PC-9 (cell line): ENCODE data around the gene ZNF335. TPM values are rescaled to one million over a fixed set of nuclear protein-coding genes. Genes with fewer than 3 reads are reported as not detected.
A peak's percentile ranks its signal among the peaks of the same experiment; 100 is the strongest.
"Not testable (repeated sequence)": the region's sequence is repeated elsewhere in the genome, so short reads cannot be mapped to it uniquely, and the experiment has no call there.

Source experiments
- BruUV-seq: library from RNA; stranded (reverse); fragments of 400-500 nt; replicated peaks from 2 replicates; lab custom pipeline; 2021; lab: Mats Ljungman, UMichigan
- CTCF ChIA-PET: fragments of 300-600 bp; sonication (Branson Sonifier 250); formaldehyde crosslinking; loops from one replicate; lab custom pipeline; 2022; ENCODE audit warnings: antibody characterized with exemption; lab: Charles Lee
- POLR2A ChIA-PET: fragments of 300-600 bp; sonication (Branson Sonifier 250); formaldehyde crosslinking; loops from one replicate; lab custom pipeline; 2022; ENCODE audit warnings: antibody characterized with exemption; ENCODE audit not compliant: unreplicated experiment; lab: Charles Lee
- DNase-seq, 2 experiments: peaks; one replicate each; pipeline versions ENCODE4 v3.0.0 to v3.0.0-alpha.2; 2015 to 2022; ENCODE audit warnings: mixed read lengths in 1 of 2
- H2AFZ ChIP-seq: fragments of 200-600 bp; sonication (generic); 2 replicates; pipeline ENCODE4 v1.8.1; 2017; ENCODE audit warnings: antibody characterized with exemption
- H3F3A ChIP-seq: fragments of 200-600 bp; sonication (generic); 2 replicates; pipeline ENCODE4 v1.8.1; 2017; ENCODE audit warnings: antibody characterized with exemption, mild to moderate bottlenecking, low read depth; ENCODE audit not compliant: insufficient read depth
- H3K27ac ChIP-seq: fragments of 200-600 bp; sonication (generic); 2 replicates; pipeline ENCODE4 v1.6.1; 2016; ENCODE audit warnings: mixed run types
- H3K27me3 ChIP-seq: fragments of 200-600 bp; sonication (generic); 2 replicates; pipeline ENCODE4 v1.6.1; 2016; ENCODE audit warnings: low read depth, mixed run types; ENCODE audit not compliant: insufficient read depth
- H3K36me3 ChIP-seq: fragments of 200-600 bp; sonication (generic); 2 replicates; pipeline ENCODE4 v1.6.1; 2016; ENCODE audit warnings: low read depth, mixed run types
- H3K4me1 ChIP-seq: fragments of 200-600 bp; sonication (generic); replicated peaks from 2 replicates; pipeline ENCODE4 v1.6.1; 2016; ENCODE audit warnings: mixed run types; ENCODE audit not compliant: insufficient read depth
- H3K4me2 ChIP-seq: fragments of 200-600 bp; sonication (generic); 2 replicates; pipeline ENCODE4 v1.6.1; 2017; ENCODE audit warnings: mixed run types
- H3K4me3 ChIP-seq: fragments of 200-600 bp; sonication (generic); 2 replicates; pipeline ENCODE4 v1.6.1; 2016; ENCODE audit warnings: mixed run types
- H3K79me2 ChIP-seq: fragments of 200-600 bp; sonication (generic); 2 replicates; pipeline ENCODE4 v1.6.1; 2017; ENCODE audit warnings: low read depth, mixed run types
- H3K9me2 ChIP-seq: fragments of 200-600 bp; sonication (generic); 2 replicates; pipeline ENCODE4 v1.8.1; 2017; ENCODE audit warnings: mild to moderate bottlenecking; ENCODE audit not compliant: insufficient read depth
- H3K9me3 ChIP-seq: fragments of 200-600 bp; sonication (generic); 2 replicates; pipeline ENCODE4 v1.8.1; 2016; ENCODE audit warnings: low read depth; ENCODE audit not compliant: insufficient read depth
- H4K20me1 ChIP-seq: fragments of 200-600 bp; sonication (generic); 2 replicates; pipeline ENCODE4 v1.8.1; 2017; ENCODE audit not compliant: insufficient read depth
- EZH2 ChIP-seq: fragments of 200-600 bp; sonication (generic); IDR thresholded peaks from 2 replicates; pipeline ENCODE4 v1.8.0; 2017; ENCODE audit warnings: antibody characterized with exemption, low read depth
- intact Hi-C: fragments of 100-400 bp; cut with micrococcal nuclease; formaldehyde crosslinking; loops from one replicate; pipeline ENCODE4 v1.10.0; 2022; ENCODE audit not compliant: unreplicated experiment
- total RNA-seq: library from RNA; stranded (reverse); gene quantifications from 2 replicates; pipeline ENCODE4 v1.2.3, GENCODE V29; 2021
- TF ChIP-seq, protein P1 (sequence below): fragments of 200-600 bp; sonication (generic); conservative IDR thresholded peaks from 2 replicates; pipeline ENCODE4 v1.6.1; 2017; ENCODE audit warnings: mixed run types, antibody characterized with exemption, mild to moderate bottlenecking, moderate library complexity

Gene ZNF335
- total RNA-seq, 1 experiment from 2014 or later: 16.3 TPM

DNA sequence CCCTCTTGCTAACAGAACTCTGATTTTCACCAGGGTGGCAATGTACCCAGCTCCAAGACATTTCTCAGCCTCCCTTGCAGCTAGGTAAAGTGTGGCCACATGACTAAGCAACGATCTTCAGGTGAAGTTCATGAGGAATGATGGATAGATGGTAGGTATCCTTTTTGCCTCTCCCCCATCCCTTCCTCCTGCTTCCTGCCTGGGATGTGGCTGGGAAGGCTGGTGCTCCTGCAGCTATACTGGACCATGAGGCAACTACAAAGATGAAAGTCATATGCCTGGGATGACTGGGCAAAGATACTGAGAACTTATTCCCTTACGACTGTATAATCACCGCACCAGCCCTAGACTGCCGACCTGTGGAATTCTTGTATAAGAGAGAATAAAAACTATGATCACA lies 13.4 kb downstream of the ZNF335 start:
- no peaks in the 10 kb centered on the region for H3K9me2 ChIP-seq
- no peaks in the 10 kb centered on the region for H3K4me1 ChIP-seq
- ChIA-PET POLR2A (no interaction called here), CTCF (interaction anchor here (0.6 to 1.0 kb wide), 2 partner anchors 11 to 866 kb away, joined by 3 read pairs; no protein-coding TSS in a partner anchor)
- TF ChIP-seq, protein P1, sequence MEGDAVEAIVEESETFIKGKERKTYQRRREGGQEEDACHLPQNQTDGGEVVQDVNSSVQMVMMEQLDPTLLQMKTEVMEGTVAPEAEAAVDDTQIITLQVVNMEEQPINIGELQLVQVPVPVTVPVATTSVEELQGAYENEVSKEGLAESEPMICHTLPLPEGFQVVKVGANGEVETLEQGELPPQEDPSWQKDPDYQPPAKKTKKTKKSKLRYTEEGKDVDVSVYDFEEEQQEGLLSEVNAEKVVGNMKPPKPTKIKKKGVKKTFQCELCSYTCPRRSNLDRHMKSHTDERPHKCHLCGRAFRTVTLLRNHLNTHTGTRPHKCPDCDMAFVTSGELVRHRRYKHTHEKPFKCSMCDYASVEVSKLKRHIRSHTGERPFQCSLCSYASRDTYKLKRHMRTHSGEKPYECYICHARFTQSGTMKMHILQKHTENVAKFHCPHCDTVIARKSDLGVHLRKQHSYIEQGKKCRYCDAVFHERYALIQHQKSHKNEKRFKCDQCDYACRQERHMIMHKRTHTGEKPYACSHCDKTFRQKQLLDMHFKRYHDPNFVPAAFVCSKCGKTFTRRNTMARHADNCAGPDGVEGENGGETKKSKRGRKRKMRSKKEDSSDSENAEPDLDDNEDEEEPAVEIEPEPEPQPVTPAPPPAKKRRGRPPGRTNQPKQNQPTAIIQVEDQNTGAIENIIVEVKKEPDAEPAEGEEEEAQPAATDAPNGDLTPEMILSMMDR: no peak
- no peak for TF ChIP-seq EZH2
- H3F3A ChIP-seq: 0 out of 2 replicates have a peak, but pooled peaks cover 4% of the 10 kb centered on the region
- H3K36me3 ChIP-seq: peaks cover 8% of the 10 kb centered on the region; the same call in 1 of the 2 replicates
- intact Hi-C loops: no loop called here
- no peaks in the 10 kb centered on the region for H4K20me1 ChIP-seq
- H3K4me3 ChIP-seq: no peak overlapping the region
- DNase-seq: peak in 1 of 2 experiments; percentile 21
- no peak overlapping the region for H2AFZ ChIP-seq
- H3K79me2 ChIP-seq: no peaks in the 10 kb centered on the region
- BruUV-seq: no TSS peak
- H3K27ac ChIP-seq: no peak overlapping the region
- no peak overlapping the region for H3K4me2 ChIP-seq
- H3K27me3 ChIP-seq: no peaks in the 10 kb centered on the region
- no peaks in the 10 kb centered on the region for H3K9me3 ChIP-seq

GRCh38 chr20:45957021-45957941 lies 14.7 kb downstream of the ZNF335 start:
- H2AFZ ChIP-seq: no peak overlapping the region
- no peaks in the 10 kb centered on the region for H3K79me2 ChIP-seq
- intact Hi-C loops: no loop called here
- H3K36me3 ChIP-seq: peaks cover 8% of the 10 kb centered on the region; the same call in 1 of the 2 replicates
- no peaks in the 10 kb centered on the region for H3K27me3 ChIP-seq
- TF ChIP-seq, protein P1: no peak
- TF ChIP-seq EZH2: no peak
- 0 out of 2 replicates have a peak, but pooled peaks cover 4% of the 10 kb centered on the region for H3F3A ChIP-seq
- H3K27ac ChIP-seq: no peak overlapping the region
- no TSS peak for BruUV-seq
- POLR2A ChIA-PET: interaction anchor here (0.6 kb wide), 1 partner anchor 135 kb away, joined by 3 read pairs; no protein-coding TSS in a partner anchor
- H3K9me3 ChIP-seq: no peaks in the 10 kb centered on the region
- no peaks in the 10 kb centered on the region for H3K9me2 ChIP-seq
- no peaks in the 10 kb centered on the region for H3K4me1 ChIP-seq
- CTCF ChIA-PET: interaction anchor here (0.6 kb wide), 2 partner anchors 168 to 1861 kb away, joined by 5 to 7 read pairs; no protein-coding TSS in a partner anchor
- no peak overlapping the region for H3K4me2 ChIP-seq
- H4K20me1 ChIP-seq: no peaks in the 10 kb centered on the region
- no peak for DNase-seq
- no peak overlapping the region for H3K4me3 ChIP-seq

GRCh38 chr20:45956326-45956725 lies 15.7 kb downstream of the ZNF335 start:
- H3K36me3 ChIP-seq: peaks cover 15% of the 10 kb centered on the region; the same call in 1 of the 2 replicates
- H3K4me2 ChIP-seq, CTCF ChIA-PET, DNase-seq, H3K4me3 ChIP-seq, H3K79me2 ChIP-seq, H2AFZ ChIP-seq, H3K9me3 ChIP-seq, H4K20me1 ChIP-seq, POLR2A ChIA-PET, intact Hi-C loops, H3F3A ChIP-seq, H3K27ac ChIP-seq, H3K9me2 ChIP-seq, H3K4me1 ChIP-seq, H3K27me3 ChIP-seq: not testable (repeated sequence)
- TSS peak; percentile 10 for BruUV-seq
